ENCODE results near the gene ROM1. TPM values are rescaled to one million over a fixed set of nuclear protein-coding genes. Genes with fewer than 3 reads are reported as not detected.

The ROM1 gene, protein sequence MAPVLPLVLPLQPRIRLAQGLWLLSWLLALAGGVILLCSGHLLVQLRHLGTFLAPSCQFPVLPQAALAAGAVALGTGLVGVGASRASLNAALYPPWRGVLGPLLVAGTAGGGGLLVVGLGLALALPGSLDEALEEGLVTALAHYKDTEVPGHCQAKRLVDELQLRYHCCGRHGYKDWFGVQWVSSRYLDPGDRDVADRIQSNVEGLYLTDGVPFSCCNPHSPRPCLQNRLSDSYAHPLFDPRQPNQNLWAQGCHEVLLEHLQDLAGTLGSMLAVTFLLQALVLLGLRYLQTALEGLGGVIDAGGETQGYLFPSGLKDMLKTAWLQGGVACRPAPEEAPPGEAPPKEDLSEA
- 3.1 and 4.4 TPM in 2 replicates for total RNA-seq

GRCh38 chr11:62612366-62613290, at the start of gene ROM1, which contains the start of gene EML3:
Gene ROM1, plus strand, starts transcription at chr11:62613257. Its CDS starts 25 bp downstream, at chr11:62613282.
Gene EML3, minus strand, starts transcription at chr11:62612775. Its CDS starts 318 bp downstream, at chr11:62612457.

GRCh38 chr11:62573592-62574362, 39.3 kb upstream of the ROM1 start, which contains the start of gene EEF1G:
Gene EEF1G, minus strand, starts transcription at chr11:62573891. Its CDS starts 49 bp downstream, at chr11:62573842.

DNA sequence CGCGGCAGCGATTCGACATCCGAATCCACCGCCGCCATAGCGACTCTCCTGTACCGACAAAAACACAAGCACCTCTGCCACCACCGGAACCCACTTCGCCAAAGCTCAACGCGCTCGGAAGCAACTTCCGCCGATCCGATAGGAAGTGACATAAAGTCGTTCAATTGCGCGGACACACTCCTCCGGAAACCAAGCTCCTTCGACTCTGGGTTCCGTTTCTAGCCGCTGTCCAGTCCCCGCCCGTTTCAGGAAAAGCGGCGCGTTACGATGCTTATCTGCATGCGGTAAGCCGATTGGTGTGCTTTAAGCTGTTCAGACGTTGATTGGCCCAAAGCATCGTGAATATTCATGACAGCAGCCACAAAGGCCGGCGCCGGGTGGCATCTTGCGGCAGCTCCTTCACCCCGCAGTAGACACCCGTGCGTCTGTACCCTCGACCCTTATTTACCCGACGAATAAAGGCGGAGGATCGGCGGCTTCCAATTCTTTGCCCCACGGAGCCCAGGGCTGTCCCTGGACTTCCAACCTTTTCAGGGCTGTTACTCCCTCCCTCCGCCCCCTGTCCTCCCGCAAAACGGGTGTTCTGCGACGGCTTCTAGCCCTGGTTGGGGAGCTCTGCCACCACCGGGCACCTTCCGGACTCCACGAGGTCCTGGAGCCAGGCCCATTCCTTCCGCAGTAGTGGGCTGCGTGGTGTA, 21.5 kb upstream of the ROM1 start, which contains the start of gene TUT1:
Gene TUT1 (minus strand): TSS at position 76 of the 698 bp plus-strand sequence. CDS start 38 bp downstream, at position 38.

DNA sequence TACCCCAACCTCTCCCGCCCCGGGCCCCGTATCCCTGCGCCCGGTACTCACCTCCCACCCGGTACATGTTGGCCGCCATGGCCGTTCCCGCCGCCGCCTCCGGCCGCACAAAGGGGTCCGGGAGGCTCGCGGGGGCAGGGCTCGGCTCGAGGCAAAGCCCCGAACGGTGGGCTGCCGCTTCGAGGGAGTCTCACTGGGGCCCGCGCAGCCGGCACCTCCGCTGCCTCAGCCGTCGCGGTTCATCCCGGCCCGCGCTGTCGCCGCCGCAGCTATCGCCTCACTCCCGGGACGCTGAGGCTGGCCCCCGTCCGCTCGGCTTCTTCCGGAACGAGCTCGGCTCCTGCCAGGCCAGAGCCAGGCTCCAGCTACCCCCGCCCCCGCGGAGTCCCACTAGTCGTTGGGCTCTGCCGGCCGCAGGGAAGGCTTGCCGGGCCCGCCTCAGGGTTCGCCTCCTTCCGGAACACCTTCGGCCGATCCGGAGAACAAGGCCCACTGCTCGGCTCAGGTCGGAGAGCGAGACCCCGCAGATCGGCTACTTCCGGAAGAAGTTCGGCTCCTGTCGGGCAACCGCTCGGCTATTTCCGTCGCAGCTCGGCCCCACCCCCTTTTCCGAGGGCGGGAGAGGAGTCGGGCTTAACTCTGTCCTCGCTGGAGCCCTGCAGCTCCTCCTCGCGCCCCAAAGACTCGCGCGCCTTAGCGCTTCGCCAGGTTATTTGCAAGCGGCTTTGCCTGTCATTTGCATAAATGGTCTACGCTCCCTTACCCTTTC, 11.5 kb upstream of the ROM1 start, which contains the start of gene MTA2:
Gene MTA2 (minus strand): TSS at position 494 of the 769 bp plus-strand sequence. CDS start 415 bp downstream, at position 79.

DNA sequence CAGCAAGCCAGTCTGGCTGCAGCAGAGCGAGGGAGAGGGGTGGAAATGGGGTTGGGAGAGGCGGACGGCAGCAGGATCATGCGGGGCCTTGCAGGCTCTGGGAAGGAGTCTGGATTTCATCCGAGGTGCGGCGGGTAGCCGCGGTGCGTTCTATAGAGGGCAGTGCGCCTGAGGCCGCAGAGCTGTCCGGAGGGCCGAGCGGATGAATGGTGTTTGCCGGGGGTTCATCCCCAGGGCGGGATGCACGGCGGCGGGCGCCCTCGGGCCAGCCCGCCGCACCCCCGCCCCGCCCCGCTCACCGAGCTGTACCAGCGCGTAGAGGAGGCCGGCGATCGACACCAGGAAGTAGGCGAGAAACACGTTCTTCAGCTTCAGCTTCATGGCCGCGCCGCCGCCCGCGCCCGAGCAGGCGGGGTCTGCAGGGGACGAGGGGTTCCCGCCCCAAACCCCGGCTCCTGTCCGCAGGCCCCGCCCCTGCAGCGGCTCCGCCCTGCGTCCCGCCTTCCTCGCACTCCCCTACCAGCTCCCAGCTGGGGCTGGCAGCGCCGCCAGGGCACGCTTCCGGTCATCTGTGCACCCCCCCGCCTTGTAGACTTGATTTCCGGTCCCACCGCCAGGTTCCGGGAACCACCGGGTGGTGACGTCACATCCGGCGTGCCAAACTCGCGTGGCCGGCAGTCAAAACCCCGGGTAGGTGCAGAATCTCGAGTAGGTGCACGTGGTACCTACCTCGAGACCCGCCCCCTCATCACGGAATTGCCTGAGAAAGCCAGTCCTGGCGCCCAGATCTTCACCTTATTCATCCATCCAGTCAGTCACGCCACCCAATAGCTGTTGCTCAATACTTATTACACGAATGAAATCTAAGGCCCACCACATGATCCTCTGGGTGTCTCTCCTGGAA, 8.8 kb downstream of the ROM1 start, which contains the start of gene B3GAT3:
Gene B3GAT3 (minus strand): TSS at position 420 of the 904 bp plus-strand sequence. CDS start 39 bp downstream, at position 381.

GRCh38 chr11:62645946-62646824, 33.1 kb downstream of the ROM1 start, which contains the start of gene GANAB:
Gene GANAB, minus strand, starts transcription at chr11:62646613. Its CDS starts 14 bp downstream, at chr11:62646599.

Small RNAs within 50 kb of the gene (small RNA-seq; reads per million reads assigned to genes)
- gene AP001458.1 = not detected
- gene MIR6747 = 0.11 reads per million

Other genes with a start within 250 kb of the ROM1 start
- not detected in 2 replicates for gene SCGB1A1, start 194.2 kb upstream of the ROM1 start, total RNA-seq
- gene AHNAK, start 66.5 kb upstream of the ROM1 start, total RNA-seq = 800 and 1,162 TPM in 2 replicates
- gene EEF1G, start 39.4 kb upstream of the ROM1 start, total RNA-seq = 828 and 1,333 TPM in 2 replicates
- 4.8 and 7.6 TPM in 2 replicates for gene TUT1, start 21.7 kb upstream of the ROM1 start, total RNA-seq
- gene MTA2, start 11.4 kb upstream of the ROM1 start, total RNA-seq = 95.2 and 143 TPM in 2 replicates
- gene EML3, start 482 bp upstream of the ROM1 start, total RNA-seq = 22.0 and 25.6 TPM in 2 replicates
- gene B3GAT3, start 8.7 kb downstream of the ROM1 start, total RNA-seq = 28.0 and 42.3 TPM in 2 replicates
- gene GANAB, start 33.4 kb downstream of the ROM1 start, total RNA-seq = 178 and 191 TPM in 2 replicates
- gene INTS5, start 40.0 kb downstream of the ROM1 start, total RNA-seq = 30.5 and 34.8 TPM in 2 replicates
- 24.8 and 29.4 TPM in 2 replicates for gene C11orf98, start 52.0 kb downstream of the ROM1 start, total RNA-seq
- 8.5 and 17.6 TPM in 2 replicates for gene CSKMT, start 52.1 kb downstream of the ROM1 start, total RNA-seq
- 7.8 and 9.2 TPM in 2 replicates for gene UQCC3, start 58.4 kb downstream of the ROM1 start, total RNA-seq
- 8.0 and 8.5 TPM in 2 replicates for gene LBHD1, start 59.0 kb downstream of the ROM1 start, total RNA-seq
- 70.6 and 99.2 TPM in 2 replicates for gene UBXN1, start 65.8 kb downstream of the ROM1 start, total RNA-seq
- 16.4 and 38.2 TPM in 2 replicates for gene LRRN4CL, start 76.3 kb downstream of the ROM1 start, total RNA-seq
- 36.0 and 43.4 TPM in 2 replicates for gene BSCL2, start 94.2 kb downstream of the ROM1 start, total RNA-seq
- gene GNG3, start 94.4 kb downstream of the ROM1 start, total RNA-seq = not detected in 2 replicates
- 9.9 and 12.5 TPM in 2 replicates for gene HNRNPUL2, start 114.2 kb downstream of the ROM1 start, total RNA-seq
- gene TTC9C, start 115.2 kb downstream of the ROM1 start, total RNA-seq = 32.3 and 36.0 TPM in 2 replicates
- gene ZBTB3, start 140.9 kb downstream of the ROM1 start, total RNA-seq = 12.3 and 13.6 TPM in 2 replicates
- gene POLR2G, start 148.3 kb downstream of the ROM1 start, total RNA-seq = 44.4 and 55.5 TPM in 2 replicates
- 14.7 and 19.5 TPM in 2 replicates for gene TAF6L, start 158.1 kb downstream of the ROM1 start, total RNA-seq
- gene TMEM179B, start 174.1 kb downstream of the ROM1 start, total RNA-seq = 25.0 and 38.9 TPM in 2 replicates
- gene TMEM223, start 178.7 kb downstream of the ROM1 start, total RNA-seq = 15.8 and 18.4 TPM in 2 replicates
- gene NXF1, start 192.2 kb downstream of the ROM1 start, total RNA-seq = 24.2 and 26.1 TPM in 2 replicates
- gene STX5, start 218.8 kb downstream of the ROM1 start, total RNA-seq = 31.5 and 36.0 TPM in 2 replicates
- gene TEX54, start 219.6 kb downstream of the ROM1 start, total RNA-seq = not detected in 2 replicates
- 63.9 and 71.0 TPM in 2 replicates for gene WDR74, start 226.3 kb downstream of the ROM1 start, total RNA-seq